Bronchial epithelial cell (primary cell): ENCODE results near the gene DNAH6. TPM values are rescaled to one million over a fixed set of nuclear protein-coding genes. Genes with fewer than 3 reads are reported as not detected.
A peak's percentile ranks its signal among the peaks of the same experiment; 100 is the strongest.

ENCODE experiments used
- DNase-seq: peaks from one replicate; pipeline ENCODE4 v3.0.0-alpha.2; 2010; ENCODE audit warnings: low read depth
- FAIRE-seq: peaks from 2 replicates; lab custom pipeline; 2011; peaks lifted over from hg19 to GRCh38; lab: Jason Lieb, UNC
- H3K27me3 ChIP-seq: 2 replicates; pipeline ENCODE4 v1.5.1; 2011; ENCODE audit warnings: low read length; ENCODE audit not compliant: control insufficient read depth, insufficient read depth
- H3K36me3 ChIP-seq: 2 replicates; pipeline ENCODE4 v1.5.1; 2011; ENCODE audit warnings: low read length; ENCODE audit not compliant: control insufficient read depth, insufficient read depth
- H3K4me3 ChIP-seq: 2 replicates; pipeline ENCODE4 v1.5.1; 2011; ENCODE audit warnings: mild to moderate bottlenecking, low read depth, low read length, control low read depth
- total RNA-seq: library from RNA; depleted of rRNA; stranded (reverse); fragments of >200 nt; gene quantifications from 2 replicates; pipeline ENCODE4 v1.2.1, GENCODE V29; 2014
- TF ChIP-seq, protein P1 (sequence below): IDR thresholded peaks from 2 replicates; pipeline ENCODE4 v1.5.1; 2011; ENCODE audit warnings: mild to moderate bottlenecking, moderate library complexity, low read length, control low read depth, inconsistent platforms; ENCODE audit not compliant: insufficient read depth, severe bottlenecking

The DNAH6 gene
- total RNA-seq, 1 donor from 2014 or later, result under 0.01 TPM

DNA sequence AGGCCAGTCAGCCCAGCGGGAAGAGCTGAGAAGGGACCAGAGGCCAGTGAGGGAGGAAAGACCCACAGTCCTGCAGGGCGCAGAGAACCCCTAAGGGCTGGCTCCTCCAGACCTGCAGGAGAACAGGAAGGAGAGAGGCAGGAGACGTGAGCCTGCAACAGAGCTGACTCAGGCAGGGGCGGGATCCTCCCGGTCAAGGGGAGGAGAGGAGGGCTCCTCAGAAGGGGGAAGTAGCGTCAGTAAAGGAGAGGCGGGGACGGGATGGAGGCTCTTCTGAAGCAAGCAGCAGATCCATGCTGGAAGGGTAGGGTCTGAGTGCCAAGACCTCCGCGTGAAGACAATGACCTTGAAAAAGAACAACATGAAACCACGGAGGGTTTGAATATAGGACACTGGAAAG lies 313.8 kb downstream of the DNAH6 start:
- DNase-seq (peak; percentile 28), FAIRE-seq (no peak)
- no peaks in the 10 kb centered on the region for H3K27me3 ChIP-seq
- TF ChIP-seq, protein P1, sequence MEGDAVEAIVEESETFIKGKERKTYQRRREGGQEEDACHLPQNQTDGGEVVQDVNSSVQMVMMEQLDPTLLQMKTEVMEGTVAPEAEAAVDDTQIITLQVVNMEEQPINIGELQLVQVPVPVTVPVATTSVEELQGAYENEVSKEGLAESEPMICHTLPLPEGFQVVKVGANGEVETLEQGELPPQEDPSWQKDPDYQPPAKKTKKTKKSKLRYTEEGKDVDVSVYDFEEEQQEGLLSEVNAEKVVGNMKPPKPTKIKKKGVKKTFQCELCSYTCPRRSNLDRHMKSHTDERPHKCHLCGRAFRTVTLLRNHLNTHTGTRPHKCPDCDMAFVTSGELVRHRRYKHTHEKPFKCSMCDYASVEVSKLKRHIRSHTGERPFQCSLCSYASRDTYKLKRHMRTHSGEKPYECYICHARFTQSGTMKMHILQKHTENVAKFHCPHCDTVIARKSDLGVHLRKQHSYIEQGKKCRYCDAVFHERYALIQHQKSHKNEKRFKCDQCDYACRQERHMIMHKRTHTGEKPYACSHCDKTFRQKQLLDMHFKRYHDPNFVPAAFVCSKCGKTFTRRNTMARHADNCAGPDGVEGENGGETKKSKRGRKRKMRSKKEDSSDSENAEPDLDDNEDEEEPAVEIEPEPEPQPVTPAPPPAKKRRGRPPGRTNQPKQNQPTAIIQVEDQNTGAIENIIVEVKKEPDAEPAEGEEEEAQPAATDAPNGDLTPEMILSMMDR, result no peak
- H3K4me3 ChIP-seq, result no peak overlapping the region
- H3K36me3 ChIP-seq, result no peaks in the 10 kb centered on the region

DNA sequence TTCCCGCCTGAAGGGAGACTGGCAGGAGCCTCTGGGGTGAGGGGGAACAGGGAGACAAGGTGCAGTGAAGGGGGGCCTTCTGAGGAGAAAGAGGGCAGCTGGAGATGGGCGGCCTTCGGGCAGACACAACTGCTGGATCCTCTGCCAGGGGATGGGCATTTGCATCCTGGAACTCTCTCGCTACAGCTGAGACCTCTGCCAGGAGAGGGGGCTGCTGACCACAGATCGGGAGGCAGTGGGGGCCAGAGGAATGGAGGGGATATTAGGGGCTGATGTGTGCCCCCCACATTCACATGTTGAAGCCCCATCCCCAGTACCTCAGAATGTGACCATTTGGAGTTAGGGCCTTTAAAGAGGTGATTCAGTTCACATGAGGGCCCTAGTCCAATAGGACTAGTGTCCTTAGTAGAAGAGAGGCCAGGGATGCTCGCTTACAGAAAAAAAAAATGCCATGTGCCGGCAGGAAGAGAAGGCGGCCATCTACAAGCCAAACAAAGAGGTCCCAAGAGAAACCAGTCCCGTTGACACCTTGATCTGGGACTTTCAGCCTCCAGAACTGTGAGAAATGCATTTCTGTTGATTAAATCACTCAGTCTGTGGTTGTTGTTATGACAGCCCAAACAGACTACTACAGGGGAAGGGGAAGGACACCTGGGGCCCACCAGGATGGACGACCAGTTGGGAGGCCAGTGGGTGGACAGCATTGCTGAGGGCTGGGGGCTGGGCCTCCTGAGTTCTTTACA lies 314.6 kb downstream of the DNAH6 start:
- Histone ChIP-seq H3K4me3 (no peak overlapping the region), H3K27me3 (no peaks in the 10 kb centered on the region), H3K36me3 (no peaks in the 10 kb centered on the region)
- DNase-seq (no peak), FAIRE-seq (no peak)
- TF ChIP-seq, protein P1, result no peak

DNA sequence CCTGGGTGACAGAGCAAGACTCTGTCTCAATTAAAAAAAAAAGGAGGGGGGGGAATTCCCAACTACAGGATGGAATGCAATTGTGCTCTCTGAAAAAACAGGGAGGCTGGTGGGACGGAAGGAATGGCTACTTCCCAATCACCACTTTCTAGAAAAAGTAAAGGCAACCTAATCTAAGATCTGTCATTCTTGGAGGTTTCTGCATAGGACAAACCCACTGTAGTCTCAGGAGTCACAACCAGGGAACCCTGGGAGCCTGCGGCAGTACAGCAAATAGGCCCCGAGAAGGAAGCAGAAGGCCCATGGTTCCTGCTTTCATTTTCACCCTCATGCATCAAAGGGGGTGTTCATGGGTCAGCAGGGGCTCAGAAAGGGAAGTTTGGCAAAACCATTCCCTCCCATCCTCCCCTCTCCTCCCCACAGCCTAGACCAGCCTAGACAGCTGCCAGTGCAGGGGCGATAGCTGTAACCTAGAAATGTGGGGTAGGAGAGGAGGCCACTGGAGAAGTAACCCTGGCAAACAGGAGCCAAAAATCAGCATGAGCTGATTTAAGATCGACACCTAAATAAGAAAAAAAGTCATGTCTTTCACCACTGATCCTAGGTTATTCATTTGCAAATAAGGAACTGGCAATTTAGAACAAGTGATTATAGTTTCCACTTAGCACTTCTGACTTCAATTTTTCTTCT lies 316.6 kb downstream of the DNAH6 start:
- Histone ChIP-seq H3K36me3 (no peaks in the 10 kb centered on the region), H3K4me3 (no peak overlapping the region), H3K27me3 (no peaks in the 10 kb centered on the region)
- DNase-seq (no peak), FAIRE-seq (no peak)
- TF ChIP-seq, protein P1, result no peak

DNA sequence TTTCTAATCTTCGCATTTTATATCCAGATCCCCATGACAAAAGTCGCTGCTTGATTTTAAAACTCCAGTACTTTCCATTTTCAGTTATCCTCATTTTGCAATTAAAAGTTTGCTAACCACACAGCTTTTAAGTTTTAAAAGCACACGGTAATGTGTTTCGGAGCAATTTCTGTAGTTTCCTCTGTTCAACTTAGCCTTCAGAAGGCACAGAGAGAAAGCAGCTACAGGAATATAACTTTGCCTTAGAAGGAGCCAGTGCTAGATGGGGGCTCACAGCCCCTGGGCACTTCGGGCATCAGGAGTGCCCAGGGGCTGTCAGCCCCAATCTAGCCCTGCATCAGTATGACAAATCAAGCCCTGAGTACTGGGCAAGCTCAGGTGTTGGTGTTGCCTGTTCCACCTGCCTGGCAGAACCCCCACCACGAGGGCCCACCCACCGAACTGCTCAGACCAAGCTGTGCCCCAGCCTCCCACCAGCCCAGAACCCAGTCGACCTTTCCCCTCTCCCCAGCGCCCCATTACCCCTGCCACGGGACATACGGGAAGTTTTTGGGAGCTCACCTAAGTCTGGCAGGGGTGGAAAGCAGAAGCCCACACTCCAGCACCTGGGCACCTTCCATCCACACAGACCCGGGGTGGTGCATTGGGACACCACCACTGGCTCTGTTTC lies 317.3 kb downstream of the DNAH6 start:
- no peaks in the 10 kb centered on the region for H3K36me3 ChIP-seq
- FAIRE-seq (no peak), DNase-seq (no peak)
- no peak overlapping the region for H3K4me3 ChIP-seq
- no peaks in the 10 kb centered on the region for H3K27me3 ChIP-seq
- TF ChIP-seq, protein P1, result no peak

DNA sequence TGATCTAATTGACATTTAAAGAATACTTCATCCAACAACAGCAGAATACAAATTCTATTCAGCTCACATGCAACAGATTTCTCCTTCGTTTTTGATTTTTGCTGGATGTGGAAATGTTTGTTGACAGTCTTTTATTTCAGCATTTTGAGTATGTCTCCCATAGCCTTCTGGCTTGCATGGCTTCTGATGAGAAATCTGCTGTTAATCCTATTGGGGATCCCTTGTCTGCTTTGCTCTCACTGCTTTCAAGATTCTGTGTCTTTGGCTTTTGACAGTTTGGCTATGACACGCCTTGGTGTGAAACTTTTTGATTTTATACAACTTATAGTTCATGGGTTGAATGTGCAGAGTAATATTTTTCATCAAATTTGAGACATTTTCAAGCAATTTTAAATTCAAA lies 319.9 kb downstream of the DNAH6 start:
- TF ChIP-seq, protein P1, result no peak
- FAIRE-seq (no peak), DNase-seq (no peak)
- no peaks in the 10 kb centered on the region for H3K27me3 ChIP-seq
- H3K36me3 ChIP-seq, result no peaks in the 10 kb centered on the region
- no peak overlapping the region for H3K4me3 ChIP-seq
